B cell (primary cell): ENCODE measurements around the gene ARL17B. TPM values are rescaled to one million over a fixed set of nuclear protein-coding genes. Genes with fewer than 3 reads are reported as not detected.
"Not testable (repeated sequence)": the region's sequence is repeated elsewhere in the genome, so short reads cannot be mapped to it uniquely, and the experiment has no call there.

ENCODE experiments used
- ATAC-seq: fragments of 200-7000 bp; cut with Tn5 transposase; one replicate; pipeline ENCODE4 v1.10.0; 2021; ENCODE audit warnings: low read depth, mild to moderate bottlenecking, moderate number of reproducible peaks, moderate library complexity
- CTCF ChIA-PET: fragments of 350-600 bp; sonication (Branson Sonifier 250); formaldehyde crosslinking; loops from one replicate; lab custom pipeline; 2021; ENCODE audit warnings: antibody characterized with exemption, inconsistent platforms; lab: Charles Lee
- POLR2A ChIA-PET: fragments of 350-600 bp; sonication (Branson Sonifier 250); formaldehyde crosslinking; loops from one replicate; lab custom pipeline; 2021; ENCODE audit warnings: antibody characterized with exemption; lab: Charles Lee
- DNase-seq: peaks from one replicate; pipeline ENCODE4 v3.0.0; 2013
- H2AFZ ChIP-seq: 2 replicates; pipeline ENCODE4 v1.6.1; 2012; ENCODE audit warnings: mild to moderate bottlenecking, low read depth, low read length; ENCODE audit not compliant: insufficient read depth, poor library complexity, severe bottlenecking
- H3K27ac ChIP-seq, 2 donors: 1 replicate in 1 of 2; 2 replicates in 1 of 2; pipeline ENCODE4 v1.5.1; 2012 to 2013; ENCODE audit warnings: low read length in 2 of 2, mild to moderate bottlenecking in 2 of 2, moderate library complexity in 1 of 2
- H3K27me3 ChIP-seq, 4 experiments: fragments of 200-600 bp in 1 of 4; sonication (generic) in 1 of 4; replicated peaks in 1 of 4; 1 replicate in 2 of 4; 2 replicates in 2 of 4; pipeline versions ENCODE4 v1.6.1 to v1.7.0; 2013 to 2016; ENCODE audit warnings: low read length in 3 of 4, mild to moderate bottlenecking in 2 of 4, mixed read lengths in 1 of 4, moderate library complexity in 1 of 4; ENCODE audit not compliant: insufficient read depth in 4 of 4, control insufficient read depth in 3 of 4; ENCODE audit errors: control extremely low read depth in 1 of 4
- H3K36me3 ChIP-seq, 2 experiments: replicated peaks in 1 of 2; 1 replicate in 1 of 2; 2 replicates in 1 of 2; pipeline versions ENCODE4 v1.6.1 to v1.7.1; 2013; ENCODE audit warnings: low read length in 1 of 2; ENCODE audit not compliant: insufficient read depth in 2 of 2, control insufficient read depth in 1 of 2; ENCODE audit errors: control extremely low read depth in 1 of 2, extremely low read depth in 1 of 2
- H3K4me1 ChIP-seq, 2 donors: fragments of 200-600 bp in 1 of 2; sonication (generic) in 1 of 2; 1 replicate in 1 of 2; 2 replicates in 1 of 2; pipeline versions ENCODE4 v1.5.1 to v1.6.1; 2013 to 2017; ENCODE audit warnings: low read length in 2 of 2; ENCODE audit not compliant: control insufficient read depth in 2 of 2, insufficient read depth in 2 of 2
- H3K4me2 ChIP-seq: replicated peaks from 2 replicates; pipeline ENCODE3; 2012; ENCODE audit warnings: mild to moderate bottlenecking, low read depth, low read length; ENCODE audit not compliant: poor library complexity, severe bottlenecking
- H3K4me3 ChIP-seq, 5 experiments: fragments of 200-600 bp in 1 of 5; sonication (generic) in 1 of 5; 1 replicate in 3 of 5; 2 replicates in 2 of 5; pipeline versions ENCODE4 v1.5.1 to v1.7.0; 2011 to 2016; ENCODE audit warnings: low read length in 4 of 5, mild to moderate bottlenecking in 4 of 5, low read depth in 2 of 5, control low read depth in 1 of 5, moderate library complexity in 1 of 5; ENCODE audit not compliant: insufficient read depth in 1 of 5; ENCODE audit errors: control extremely low read depth in 1 of 5, extremely low read depth in 1 of 5
- H3K79me2 ChIP-seq: fragments of 200-600 bp; sonication (generic); one replicate; pipeline ENCODE4 v1.6.0; 2016; ENCODE audit warnings: low read length; ENCODE audit not compliant: control insufficient read depth, insufficient read depth
- H3K9ac ChIP-seq: fragments of 200-600 bp; sonication (generic); 2 replicates; pipeline ENCODE4 v1.6.1; 2017; ENCODE audit warnings: mild to moderate bottlenecking, low read length, moderate library complexity
- H3K9me3 ChIP-seq, 3 donors: one replicate each; pipeline versions ENCODE4 v1.6.1 to v1.7.1; 2013; ENCODE audit warnings: low read length in 2 of 3; ENCODE audit not compliant: control insufficient read depth in 2 of 3, insufficient read depth in 1 of 3; ENCODE audit errors: control extremely low read depth in 1 of 3
- H4K20me1 ChIP-seq: 2 replicates; pipeline ENCODE4 v1.6.0; 2012; ENCODE audit warnings: mild to moderate bottlenecking, low read length; ENCODE audit not compliant: insufficient read depth, control insufficient read depth, poor library complexity, severe bottlenecking
- H3K27ac Mint-ChIP-seq: one replicate; pipeline ENCODE4 v1.8.0; 2021; ENCODE audit warnings: mixed read lengths
- H3K27me3 Mint-ChIP-seq: one replicate; pipeline ENCODE4 v1.8.0; 2021; ENCODE audit warnings: mixed read lengths
- H3K4me1 Mint-ChIP-seq: one replicate; pipeline ENCODE4 v1.8.0; 2021; ENCODE audit warnings: mixed read lengths
- H3K4me3 Mint-ChIP-seq: one replicate; pipeline ENCODE4 v1.8.0; 2021; ENCODE audit warnings: mixed read lengths
- H3K9me3 Mint-ChIP-seq: one replicate; pipeline ENCODE4 v1.8.0; 2022; ENCODE audit warnings: mixed read lengths; ENCODE audit not compliant: insufficient read depth
- EZH2 ChIP-seq: IDR thresholded peaks from 2 replicates; pipeline ENCODE4 v1.6.1; 2012; ENCODE audit warnings: borderline replicate concordance, low read depth, mild to moderate bottlenecking, moderate library complexity, low read length; ENCODE audit not compliant: insufficient read depth, poor library complexity, severe bottlenecking
- WGBS: methylation state at CpG from one replicate; pipeline ENCODE4 v1.1.5; 2013; ENCODE audit warnings: missing lambda C conversion rate; ENCODE audit not compliant: insufficient coverage; 5-methylcytosine and 5-hydroxymethylcytosine counted together
- intact Hi-C: fragments of 100-400 bp; cut with micrococcal nuclease; formaldehyde crosslinking; loops from one replicate; pipeline ENCODE4 v1.10.0; 2022
- polyA plus RNA-seq: library from polyadenylated mRNA; depleted of rRNA; stranded (reverse); fragments of >200 nt; gene quantifications from 2 replicates; pipeline ENCODE4 v1.2.3, GENCODE V29; 2012
- total RNA-seq, 2 donors: library from RNA; stranded (reverse); fragments of 120-200 nt in 1 of 2; gene quantifications; 1 replicate in 1 of 2; 2 replicates in 1 of 2; pipeline versions ENCODE4 v1.2.3 to v1.2.4, GENCODE V29; 2013 to 2022
- TF ChIP-seq, protein P1 (sequence below): fragments of 200-600 bp; IDR thresholded peaks from one replicate; pipeline ENCODE4 v1.8.0; 2022; ENCODE audit warnings: antibody characterized with exemption, mild to moderate bottlenecking

The ARL17B gene
- total and polyA plus RNA-seq, 2 donors (not counting 1 experiment from before 2014, with no cell fraction given), result 6.8 to 33.4 TPM

DNA sequence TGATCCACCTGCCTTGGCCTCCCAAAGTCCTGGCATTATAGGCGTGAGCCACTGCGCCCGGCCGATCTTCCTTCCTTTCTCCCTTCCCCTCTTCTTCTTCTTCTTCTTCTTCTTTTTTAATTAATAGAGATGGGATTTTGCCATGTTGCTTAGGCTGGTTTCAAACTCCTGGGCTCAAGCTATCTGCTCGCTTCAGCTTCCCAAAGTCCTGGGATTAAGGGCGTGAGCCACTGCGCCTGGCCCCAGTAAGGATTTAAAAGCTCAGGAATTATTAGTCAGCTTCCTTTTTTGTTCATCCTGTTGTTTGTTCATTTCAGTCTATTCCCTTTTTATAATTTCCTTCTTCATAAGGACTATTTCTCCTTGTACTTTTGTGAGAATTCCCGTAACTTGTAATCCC is 99.3 kb downstream of the ARL17B start:
- Histone ChIP-seq H3K27me3 (no peaks in the 10 kb centered on the region), H3K9ac (no peak overlapping the region), H3K27ac (no peak overlapping the region), H3K79me2 (no peaks in the 10 kb centered on the region), H3K4me2 (no peak overlapping the region), H2AFZ (no peak overlapping the region), H3K9me3 (no peaks in the 10 kb centered on the region), H4K20me1 (no peaks in the 10 kb centered on the region), H3K36me3 (no peaks in the 10 kb centered on the region), H3K4me3 (no peak overlapping the region), H3K4me1 (peaks cover 7 to 8% of the 10 kb centered on the region in 2 donors)
- H3K27me3 Mint-ChIP-seq, result peaks cover 12% of the 10 kb centered on the region
- WGBS, result 100% methylated on average over 3 of the region's 8 CpGs
- H3K4me1 Mint-ChIP-seq, result peaks cover 10% of the 10 kb centered on the region
- H3K9me3 Mint-ChIP-seq, result no peaks in the 10 kb centered on the region
- TF ChIP-seq, protein P1, sequence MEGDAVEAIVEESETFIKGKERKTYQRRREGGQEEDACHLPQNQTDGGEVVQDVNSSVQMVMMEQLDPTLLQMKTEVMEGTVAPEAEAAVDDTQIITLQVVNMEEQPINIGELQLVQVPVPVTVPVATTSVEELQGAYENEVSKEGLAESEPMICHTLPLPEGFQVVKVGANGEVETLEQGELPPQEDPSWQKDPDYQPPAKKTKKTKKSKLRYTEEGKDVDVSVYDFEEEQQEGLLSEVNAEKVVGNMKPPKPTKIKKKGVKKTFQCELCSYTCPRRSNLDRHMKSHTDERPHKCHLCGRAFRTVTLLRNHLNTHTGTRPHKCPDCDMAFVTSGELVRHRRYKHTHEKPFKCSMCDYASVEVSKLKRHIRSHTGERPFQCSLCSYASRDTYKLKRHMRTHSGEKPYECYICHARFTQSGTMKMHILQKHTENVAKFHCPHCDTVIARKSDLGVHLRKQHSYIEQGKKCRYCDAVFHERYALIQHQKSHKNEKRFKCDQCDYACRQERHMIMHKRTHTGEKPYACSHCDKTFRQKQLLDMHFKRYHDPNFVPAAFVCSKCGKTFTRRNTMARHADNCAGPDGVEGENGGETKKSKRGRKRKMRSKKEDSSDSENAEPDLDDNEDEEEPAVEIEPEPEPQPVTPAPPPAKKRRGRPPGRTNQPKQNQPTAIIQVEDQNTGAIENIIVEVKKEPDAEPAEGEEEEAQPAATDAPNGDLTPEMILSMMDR, result no peak
- no peak for TF ChIP-seq EZH2
- ChIA-PET CTCF (interaction anchor here (1.5 kb wide), 1 partner anchor 25 kb away, joined by 4 read pairs; no protein-coding TSS in a partner anchor), POLR2A (no interaction called here)
- no peak overlapping the region for H3K27ac Mint-ChIP-seq
- ATAC-seq (no peak), DNase-seq (no peak)
- H3K4me3 Mint-ChIP-seq, result peak overlapping the region; percentile 26
- intact Hi-C loops, result no loop called here

DNA sequence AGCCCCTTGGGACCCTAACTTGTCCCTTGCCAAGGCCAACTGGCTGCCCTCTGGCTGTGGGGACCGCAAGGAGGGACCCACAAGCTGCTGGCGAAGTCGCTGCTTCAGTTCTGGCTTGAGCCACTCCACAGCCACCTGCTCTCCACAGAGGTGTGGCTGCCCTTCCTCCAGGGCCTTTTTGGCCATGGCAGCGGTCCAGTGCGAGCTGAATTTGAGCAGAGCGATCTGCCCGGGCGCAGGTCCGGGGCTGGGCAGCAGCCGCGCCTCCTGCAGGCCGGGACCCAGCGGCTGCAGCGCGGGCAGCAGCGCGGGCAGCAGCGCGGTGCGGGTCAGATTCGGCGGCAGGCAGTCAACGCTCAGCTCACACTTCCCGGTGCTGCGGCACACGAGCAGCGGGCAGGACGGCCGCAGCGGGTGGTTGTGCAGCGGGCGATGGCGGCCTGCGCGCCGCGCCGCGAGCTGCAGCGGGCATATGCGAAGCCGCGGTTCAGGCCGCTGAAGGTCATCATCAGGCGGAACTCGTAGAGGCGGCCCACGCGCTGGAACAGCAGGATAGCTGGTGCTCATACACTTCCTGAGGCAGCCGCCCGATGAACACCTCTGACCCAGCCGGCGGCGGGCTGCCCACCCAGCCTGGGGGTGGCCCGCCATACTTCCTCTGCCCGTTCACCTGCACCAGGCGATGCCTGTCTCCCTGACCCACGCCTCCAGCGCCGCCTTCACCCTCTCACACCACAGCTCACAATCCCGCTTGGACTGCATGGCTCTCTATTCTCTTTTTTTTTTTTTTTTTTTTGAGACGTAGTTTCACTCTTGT is 101.5 kb downstream of the ARL17B start:
- peak overlapping the region; percentile 32 for H3K9ac ChIP-seq

DNA sequence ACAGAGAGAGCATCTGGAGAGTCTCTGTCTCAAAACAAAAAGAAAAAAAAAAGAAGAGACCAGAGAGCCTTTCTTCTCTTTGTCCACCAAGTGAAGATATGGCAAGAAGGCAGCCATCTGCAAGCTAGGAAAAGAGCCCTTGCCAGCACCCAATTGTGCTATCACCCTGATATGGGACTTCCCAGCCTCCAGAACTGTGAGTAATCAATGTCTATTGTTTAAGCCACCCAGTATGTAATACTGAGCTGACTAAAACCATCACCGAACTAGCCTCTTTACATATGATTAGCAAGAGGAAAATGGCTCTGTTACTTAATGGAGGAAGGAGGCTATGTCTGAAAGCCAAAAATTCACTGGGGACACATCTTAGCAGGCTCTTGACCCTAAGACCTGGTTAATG is 105.2 kb downstream of the ARL17B start:
- H3K4me3 ChIP-seq, H3K4me3 Mint-ChIP-seq, H2AFZ ChIP-seq, H3K79me2 ChIP-seq, ATAC-seq, H3K36me3 ChIP-seq, H4K20me1 ChIP-seq, H3K9me3 Mint-ChIP-seq, DNase-seq, H3K27ac Mint-ChIP-seq, intact Hi-C loops, H3K27me3 Mint-ChIP-seq, H3K27ac ChIP-seq, H3K9me3 ChIP-seq, H3K4me1 ChIP-seq, H3K27me3 ChIP-seq, H3K4me1 Mint-ChIP-seq, H3K4me2 ChIP-seq, H3K9ac ChIP-seq: not testable (repeated sequence)
- whole genome bisulfite sequencing, result no CpG with 5 or more reads among the region's 1 CpG
- POLR2A ChIA-PET, result interaction anchor here (0.6 kb wide), 1 partner anchor 666 kb away, joined by 3 read pairs; no protein-coding TSS in a partner anchor
- CTCF ChIA-PET, result interaction anchor here (0.7 to 0.8 kb wide), 2 partner anchors 15 to 666 kb away, joined by 3 to 4 read pairs; no protein-coding TSS in a partner anchor

More for the DNA sequence above, 101.5 kb downstream of the ARL17B start:
- 2% methylated on average over 23 of the region's 62 CpGs for WGBS
- H3K9me3 ChIP-seq, H3K4me1 Mint-ChIP-seq, H3K4me1 ChIP-seq, DNase-seq, H3K9me3 Mint-ChIP-seq, H3K27ac ChIP-seq, H4K20me1 ChIP-seq, H3K27me3 Mint-ChIP-seq, H3K27ac Mint-ChIP-seq, H3K36me3 ChIP-seq, intact Hi-C loops, H3K79me2 ChIP-seq, H3K27me3 ChIP-seq, POLR2A ChIA-PET: not testable (repeated sequence)
- CTCF ChIA-PET, result interaction anchor here (1.2 to 1.4 kb wide), 2 partner anchors 27 to 672 kb away, joined by 3 to 4 read pairs; no protein-coding TSS in a partner anchor
- H3K4me3 Mint-ChIP-seq, result peak overlapping the region; percentile 85
- Histone ChIP-seq H2AFZ (peak overlapping the region; percentile 54), H3K4me3 (peak overlapping the region in 4 of 5 experiments; percentile 21 to 47 (median 36)), H3K4me2 (peak overlapping the region; percentile 22)
- peak; percentile 73 for ATAC-seq
